Endothelial cell of umbilical vein (primary cell): Measurements from ENCODE around the gene CST3. TPM values are rescaled to one million over a fixed set of nuclear protein-coding genes. Genes with fewer than 3 reads are reported as not detected.

Experiments used
- BruUV-seq: library from RNA; stranded (reverse); fragments of 400-500 nt; replicated peaks from 2 replicates; lab custom pipeline; 2021; lab: Mats Ljungman, UMichigan
- CTCF ChIA-PET: fragments of 300-600, 350-600 bp; sonication (Branson Sonifier 250); formaldehyde crosslinking; loops from one replicate; lab custom pipeline; 2021; ENCODE audit warnings: antibody characterized with exemption, inconsistent platforms; lab: Charles Lee
- POLR2A ChIA-PET: fragments of 300-600, 350-600 bp; sonication (Branson Sonifier 250); formaldehyde crosslinking; loops from one replicate; lab custom pipeline; 2021; ENCODE audit warnings: antibody characterized with exemption, inconsistent platforms; lab: Charles Lee
- DNase-seq: peaks from one replicate; pipeline ENCODE4 v3.0.0-alpha.2; 2011; ENCODE audit warnings: low read depth, low spot score
- FAIRE-seq: peaks from 2 replicates; lab custom pipeline; 2011; peaks lifted over from hg19 to GRCh38; lab: Jason Lieb, UNC
- H2AFZ ChIP-seq: 2 replicates; pipeline ENCODE4 v1.6.0; 2012; ENCODE audit warnings: low read depth, low read length, control low read depth, inconsistent platforms
- H3K27ac ChIP-seq: 2 replicates; pipeline ENCODE4 v1.5.1; 2011; ENCODE audit warnings: low read depth, mild to moderate bottlenecking, control low read depth, low read length, moderate library complexity; ENCODE audit not compliant: insufficient read depth
- H3K27me3 ChIP-seq, 2 experiments: 2 replicates each; pipeline versions ENCODE4 v1.6.0 to v1.6.1; 2011; ENCODE audit warnings: low read length in 2 of 2, mixed read lengths in 1 of 2; ENCODE audit not compliant: control insufficient read depth in 2 of 2, insufficient read depth in 2 of 2
- H3K36me3 ChIP-seq, 2 experiments: 2 replicates in 1 of 2; 3 replicates in 1 of 2; pipeline ENCODE4 v1.5.1; 2011; ENCODE audit warnings: low read length in 2 of 2, mild to moderate bottlenecking in 1 of 2, moderate library complexity in 1 of 2; ENCODE audit not compliant: control insufficient read depth in 2 of 2, insufficient read depth in 2 of 2; ENCODE audit errors: extremely low read depth in 1 of 2
- H3K4me1 ChIP-seq: 3 replicates; pipeline ENCODE4 v1.5.1; 2011; ENCODE audit warnings: mild to moderate bottlenecking, low read length; ENCODE audit not compliant: control insufficient read depth, insufficient read depth; ENCODE audit errors: extremely low read depth
- H3K4me2 ChIP-seq: 2 replicates; pipeline ENCODE4 v1.6.1; 2011; ENCODE audit warnings: low read length, control low read depth, mixed read lengths; ENCODE audit not compliant: insufficient read depth
- H3K4me3 ChIP-seq, 3 experiments: fragments of 200-600 bp in 1 of 3; sonication (generic), shearing (Covaris generic) in 1 of 3; replicated peaks in 1 of 3; 2 replicates each; pipeline ENCODE4 v1.5.1; 2011 to 2016; ENCODE audit warnings: control low read depth in 3 of 3, low read length in 3 of 3, mild to moderate bottlenecking in 2 of 3, inconsistent platforms in 1 of 3, low read depth in 1 of 3, moderate library complexity in 1 of 3; ENCODE audit not compliant: insufficient read depth in 1 of 3
- H3K79me2 ChIP-seq: 2 replicates; pipeline ENCODE4 v1.6.0; 2012; ENCODE audit warnings: low read length, inconsistent platforms; ENCODE audit not compliant: control insufficient read depth, insufficient read depth
- H3K9ac ChIP-seq: replicated peaks from 2 replicates; pipeline ENCODE3; 2011; ENCODE audit warnings: low read length, control low read depth; ENCODE audit not compliant: insufficient read depth; ENCODE audit errors: extremely low read depth
- H3K9me1 ChIP-seq: replicated peaks from 3 replicates; pipeline ENCODE4 v1.6.0; 2011; ENCODE audit warnings: mild to moderate bottlenecking, low read length; ENCODE audit not compliant: control insufficient read depth, insufficient read depth; ENCODE audit errors: extremely low read depth
- H3K9me3 ChIP-seq: replicated peaks from 2 replicates; pipeline ENCODE4 v1.5.1; 2012; ENCODE audit warnings: low read length, inconsistent platforms; ENCODE audit not compliant: control insufficient read depth, insufficient read depth
- H4K20me1 ChIP-seq: replicated peaks from 2 replicates; pipeline ENCODE3; 2011; ENCODE audit warnings: mild to moderate bottlenecking, low read length; ENCODE audit not compliant: control insufficient read depth, insufficient read depth; ENCODE audit errors: extremely low read depth
- CTCF ChIP-seq, 2 donors: IDR thresholded peaks; 1 replicate in 1 of 2; 2 replicates in 1 of 2; pipeline ENCODE4 v1.5.1; 2011; ENCODE audit warnings: low read length in 2 of 2, mild to moderate bottlenecking in 2 of 2, moderate library complexity in 2 of 2, control low read depth in 1 of 2, inconsistent platforms in 1 of 2, low read depth in 1 of 2; ENCODE audit not compliant: insufficient read depth in 1 of 2; ENCODE audit errors: extremely low read depth in 1 of 2
- EZH2 ChIP-seq: IDR thresholded peaks from 2 replicates; pipeline ENCODE4 v1.6.1; 2012; ENCODE audit warnings: borderline replicate concordance, low read depth, mild to moderate bottlenecking, moderate library complexity, low read length, inconsistent platforms; ENCODE audit not compliant: severe bottlenecking
- FOS ChIP-seq: IDR thresholded peaks from 2 replicates; pipeline ENCODE4 v1.6.1; 2011; ENCODE audit warnings: mild to moderate bottlenecking, low read length, moderate library complexity, borderline replicate concordance; ENCODE audit not compliant: insufficient read depth
- GATA2 ChIP-seq: IDR thresholded peaks from 2 replicates; pipeline ENCODE4 v1.7.0; 2011; ENCODE audit warnings: low read depth, mild to moderate bottlenecking, moderate library complexity, mixed read lengths, low read length; ENCODE audit not compliant: insufficient read length, insufficient read depth
- JUN ChIP-seq: IDR thresholded peaks from 2 replicates; pipeline ENCODE4 v1.6.1; 2011; ENCODE audit warnings: borderline replicate concordance, low read depth; ENCODE audit not compliant: insufficient read length, insufficient read depth
- MAX ChIP-seq: IDR thresholded peaks from 2 replicates; pipeline ENCODE4 v1.6.1; 2011; ENCODE audit not compliant: insufficient read depth, insufficient read length
- MYC ChIP-seq: IDR thresholded peaks from one replicate; pipeline ENCODE4 v1.6.1; 2011; ENCODE audit warnings: mild to moderate bottlenecking, low read depth, low read length
- POLR2A ChIP-seq: IDR thresholded peaks from 2 replicates; pipeline ENCODE4 v1.6.1; 2012; ENCODE audit warnings: low read depth, mild to moderate bottlenecking, control low read depth, low read length
- POLR2AphosphoS5 ChIP-seq: IDR thresholded peaks from 2 replicates; pipeline ENCODE4 v1.6.1; 2012; ENCODE audit warnings: low read depth, mild to moderate bottlenecking, control low read depth, low read length, moderate library complexity; ENCODE audit not compliant: insufficient read depth
- dilution Hi-C: fragments of 300-500 bp; cut with MboI; formaldehyde crosslinking; loops from one replicate; pipeline ENCODE4 v1.15.0; 2019; ENCODE audit warnings: low sequenced_read_pairs; ENCODE audit not compliant: extremely low pct_ligation_motif_present
- intact Hi-C: fragments of 100-400 bp; cut with micrococcal nuclease; formaldehyde crosslinking; loops from one replicate; pipeline ENCODE4 v1.10.0; 2022
- polyA plus RNA-seq, 4 experiments: library from polyadenylated mRNA; depleted of rRNA in 3 of 4; stranded (reverse) in 3 of 4; unstranded in 1 of 4; fragments of >200 nt; gene quantifications; 2 replicates each; pipeline versions ENCODE4 v1.2.1 to v1.2.3, GENCODE V29; 2011 to 2012; ENCODE audit warnings: missing spikeins in 1 of 4
- total RNA-seq: library from RNA; stranded (reverse); gene quantifications from 2 replicates; pipeline ENCODE4 v1.2.3, GENCODE V29; 2021

Gene CST3
- total and polyA plus RNA-seq, 2 donors (not counting 3 experiments of a cell fraction or from before 2014, with no cell fraction given): 251 to 479 TPM

GRCh38 chr20:23595941-23596340 is 41.8 kb downstream of the CST3 start:
- no peaks in the 10 kb centered on the region for H3K4me1 ChIP-seq
- dilution Hi-C loops: no loop called here
- ChIA-PET POLR2A (no interaction called here), CTCF (no interaction called here)
- H2AFZ ChIP-seq: no peak overlapping the region
- no peak overlapping the region for H3K4me3 ChIP-seq
- FAIRE-seq (no peak), DNase-seq (no peak)
- H3K27ac ChIP-seq: no peak overlapping the region
- H3K4me2 ChIP-seq: no peak overlapping the region
- no peak for TF ChIP-seq JUN
- TF ChIP-seq POLR2AphosphoS5: no peak
- no peak for TF ChIP-seq GATA2
- no peak for TF ChIP-seq MYC
- no peak for TF ChIP-seq POLR2A
- no peak for TF ChIP-seq MAX
- no peak for TF ChIP-seq FOS
- no peak for TF ChIP-seq EZH2
- TF ChIP-seq CTCF (IDR thresholded peaks at IDR 0.05; ENCODE audit: extremely low read depth in 1 of 2, insufficient read depth in 1 of 2, low read depth in 1 of 2, low read length in 2 of 2): no peak
- H3K9ac ChIP-seq: no peak overlapping the region
- H3K9me3 ChIP-seq: no peaks in the 10 kb centered on the region
- BruUV-seq: no TSS peak
- no peaks in the 10 kb centered on the region for H3K36me3 ChIP-seq
- H3K27me3 ChIP-seq: peaks cover 4 to 17% of the 10 kb centered on the region in 2 experiments
- intact Hi-C loops: no loop called here
- H3K79me2 ChIP-seq: no peaks in the 10 kb centered on the region
- H3K9me1 ChIP-seq: no peaks in the 10 kb centered on the region
- no peaks in the 10 kb centered on the region for H4K20me1 ChIP-seq
